HG03342 (cell line): ENCODE data around the gene HES3.

Source experiments
- ATAC-seq: cut with Tn5 transposase; IDR thresholded peaks from one replicate; pipeline ENCODE4 v1.9.1; 2021; ENCODE audit warnings: mild to moderate bottlenecking, moderate library complexity; ENCODE audit not compliant: unreplicated experiment

Gene HES3

GRCh38 chr1:6260961-6261614 lies 17.1 kb downstream of the HES3 start, which contains the start of gene GPR153:
Gene GPR153 (minus strand): TSS chr1:6261098. CDS start chr1:6254905, 6,193 bp downstream.
- no peak for ATAC-seq

GRCh38 chr1:6261615-6261995 lies 17.6 kb downstream of the HES3 start:
- no peak for ATAC-seq

- no peak for ATAC-seq
Measured at GRCh38 chr1:6262555-6263420, 18.8 kb downstream of the HES3 start.

- ATAC-seq = no peak
Measured at GRCh38 chr1:6263716-6264115, 19.7 kb downstream of the HES3 start.

GRCh38 chr1:6265151-6265550 lies 21.2 kb downstream of the HES3 start:
- ATAC-seq = no peak

- ATAC-seq = no peak
Measured at GRCh38 chr1:6266641-6267040, 22.7 kb downstream of the HES3 start.

GRCh38 chr1:6267686-6268322 lies 23.8 kb downstream of the HES3 start:
- ATAC-seq = no peak

- no peak for ATAC-seq
Measured at GRCh38 chr1:6268415-6268814, 24.4 kb downstream of the HES3 start.

- no peak for ATAC-seq
Measured at GRCh38 chr1:6269296-6269695, 25.3 kb downstream of the HES3 start.

GRCh38 chr1:6269720-6270400 lies 25.9 kb downstream of the HES3 start:
- ATAC-seq = no peak

- ATAC-seq = no peak
Measured at GRCh38 chr1:6270401-6270800, 26.4 kb downstream of the HES3 start.

- ATAC-seq = no peak
Measured at GRCh38 chr1:6271006-6271405, 27.0 kb downstream of the HES3 start.

- ATAC-seq = no peak
Measured at GRCh38 chr1:6271554-6271953, 27.6 kb downstream of the HES3 start.

- no peak for ATAC-seq
Measured at GRCh38 chr1:6272452-6272851, 28.5 kb downstream of the HES3 start.

GRCh38 chr1:6272868-6273267 lies 28.9 kb downstream of the HES3 start:
- ATAC-seq = no peak

- no peak for ATAC-seq
Measured at GRCh38 chr1:6273380-6273891, 29.5 kb downstream of the HES3 start.

- ATAC-seq = no peak
Measured at GRCh38 chr1:6274102-6274501, 30.1 kb downstream of the HES3 start.

GRCh38 chr1:6274622-6275139 lies 30.7 kb downstream of the HES3 start:
- no peak for ATAC-seq

GRCh38 chr1:6275826-6276782 lies 32.1 kb downstream of the HES3 start:
- ATAC-seq = no peak
